Caco-2 (cell line): ENCODE results near the gene GLB1L. TPM values are rescaled to one million over a fixed set of nuclear protein-coding genes. Genes with fewer than 3 reads are reported as not detected.

Experiments
- BruUV-seq: library from RNA; stranded (reverse); fragments of 400-500 nt; replicated peaks from 2 replicates; lab custom pipeline; 2021; lab: Mats Ljungman, UMichigan
- CTCF ChIA-PET: fragments of 300-600 bp; sonication (Branson Sonifier 250); formaldehyde crosslinking; loops from one replicate; lab custom pipeline; 2022; ENCODE audit warnings: antibody characterized with exemption; lab: Charles Lee
- POLR2A ChIA-PET: fragments of 300-600 bp; sonication (Branson Sonifier 250); formaldehyde crosslinking; loops from one replicate; lab custom pipeline; 2022; ENCODE audit warnings: antibody characterized with exemption; lab: Charles Lee
- DNase-seq, 2 experiments: peaks; one replicate each; pipeline versions ENCODE4 v3.0.0 to v3.0.0-alpha.2; 2020 to 2022
- H3K27me3 ChIP-seq: replicated peaks from 2 replicates; pipeline ENCODE4 v1.6.0; 2011; ENCODE audit warnings: low read length; ENCODE audit not compliant: control insufficient read depth, insufficient read depth
- H3K36me3 ChIP-seq: 2 replicates; pipeline ENCODE4 v1.5.1; 2011; ENCODE audit warnings: low read length; ENCODE audit not compliant: control insufficient read depth, insufficient read depth
- H3K4me1 ChIP-seq: fragments of 250-450 bp; sonication (Bioruptor Pico); 2 replicates; pipeline ENCODE4 v1.5.1; 2020; ENCODE audit warnings: mild to moderate bottlenecking
- H3K4me3 ChIP-seq: 2 replicates; pipeline ENCODE4 v1.5.1; 2011; ENCODE audit warnings: low read depth, mild to moderate bottlenecking, control low read depth, low read length
- H3K9me3 ChIP-seq: fragments of 250-450 bp; sonication (Bioruptor Pico); 2 replicates; pipeline ENCODE4 v1.5.1; 2020; ENCODE audit warnings: mild to moderate bottlenecking, moderate library complexity
- H3K27ac Mint-ChIP-seq: one replicate; pipeline ENCODE4 v1.8.0; 2022; ENCODE audit warnings: mixed read lengths; ENCODE audit not compliant: unreplicated experiment
- H3K27me3 Mint-ChIP-seq: one replicate; pipeline ENCODE4 v1.8.0; 2022; ENCODE audit warnings: mixed read lengths; ENCODE audit not compliant: insufficient read depth, unreplicated experiment
- H3K36me3 Mint-ChIP-seq: one replicate; pipeline ENCODE4 v1.8.0; 2022; ENCODE audit warnings: mild to moderate bottlenecking, mixed read lengths; ENCODE audit not compliant: insufficient read depth, unreplicated experiment
- H3K4me1 Mint-ChIP-seq: one replicate; pipeline ENCODE4 v1.8.0; 2022; ENCODE audit warnings: low read depth, mixed read lengths; ENCODE audit not compliant: unreplicated experiment
- H3K4me3 Mint-ChIP-seq: one replicate; pipeline ENCODE4 v1.8.0; 2022; ENCODE audit warnings: mild to moderate bottlenecking, moderate library complexity, mixed read lengths; ENCODE audit not compliant: unreplicated experiment
- H3K9me3 Mint-ChIP-seq: one replicate; pipeline ENCODE4 v1.8.0; 2022; ENCODE audit warnings: mixed read lengths; ENCODE audit not compliant: unreplicated experiment
- intact Hi-C: fragments of 100-400 bp; cut with micrococcal nuclease; formaldehyde crosslinking; loops from one replicate; pipeline ENCODE4 v1.10.0; 2022; ENCODE audit not compliant: unreplicated experiment
- total RNA-seq: library from RNA; stranded (reverse); gene quantifications from 2 replicates; pipeline ENCODE4 v1.2.3, GENCODE V29; 2022
- TF ChIP-seq, protein P1 (sequence below), 2 experiments: fragments of 200-600 bp in 1 of 2; IDR thresholded peaks; 1 replicate in 1 of 2; 2 replicates in 1 of 2; pipeline versions ENCODE4 v1.5.1 to v1.8.0; 2011 to 2022; ENCODE audit warnings: antibody characterized with exemption in 1 of 2, control low read depth in 1 of 2, inconsistent platforms in 1 of 2, low read depth in 1 of 2, low read length in 1 of 2, mild to moderate bottlenecking in 1 of 2, moderate library complexity in 1 of 2; ENCODE audit not compliant: insufficient read depth in 1 of 2, severe bottlenecking in 1 of 2, unreplicated experiment in 1 of 2

Gene GLB1L
- total RNA-seq, 1 experiment from 2014 or later: 3.3 TPM

GRCh38 chr2:219228911-219229304 lies 16.3 kb downstream of the GLB1L start:
- no peaks in the 10 kb centered on the region for H3K9me3 ChIP-seq
- intact Hi-C loops: loop anchor here (1.0 kb wide), 5 partner anchors 10 to 69 kb away; partner anchors contain the start of genes DNAJB2, NHEJ1 and ZFAND2B
- POLR2A ChIA-PET: interaction anchor here (0.7 to 1.7 kb wide), 4 partner anchors 11 to 51 kb away, joined by 3 to 27 read pairs (median 8); partner anchors contain the start of genes ABCB6, DNAJB2, GLB1L and STK16
- CTCF ChIA-PET: interaction anchor here (0.6 to 1.0 kb wide), 2 partner anchors 22 to 52 kb away, joined by 4 read pairs; partner anchors contain the start of genes CNPPD1 and ZFAND2B
- Mint-ChIP-seq H3K4me1 (no peaks in the 10 kb centered on the region), H3K27me3 (no peaks in the 10 kb centered on the region), H3K4me3 (peak overlapping the region; percentile 100), H3K9me3 (no peaks in the 10 kb centered on the region), H3K36me3 (peaks cover 37% of the 10 kb centered on the region), H3K27ac (peak overlapping the region; percentile 100)
- BruUV-seq: no TSS peak
- peaks cover 11% of the 10 kb centered on the region for H3K36me3 ChIP-seq
- H3K4me3 ChIP-seq: peak overlapping the region; percentile 69
- no peaks in the 10 kb centered on the region for H3K27me3 ChIP-seq
- TF ChIP-seq, protein P1, sequence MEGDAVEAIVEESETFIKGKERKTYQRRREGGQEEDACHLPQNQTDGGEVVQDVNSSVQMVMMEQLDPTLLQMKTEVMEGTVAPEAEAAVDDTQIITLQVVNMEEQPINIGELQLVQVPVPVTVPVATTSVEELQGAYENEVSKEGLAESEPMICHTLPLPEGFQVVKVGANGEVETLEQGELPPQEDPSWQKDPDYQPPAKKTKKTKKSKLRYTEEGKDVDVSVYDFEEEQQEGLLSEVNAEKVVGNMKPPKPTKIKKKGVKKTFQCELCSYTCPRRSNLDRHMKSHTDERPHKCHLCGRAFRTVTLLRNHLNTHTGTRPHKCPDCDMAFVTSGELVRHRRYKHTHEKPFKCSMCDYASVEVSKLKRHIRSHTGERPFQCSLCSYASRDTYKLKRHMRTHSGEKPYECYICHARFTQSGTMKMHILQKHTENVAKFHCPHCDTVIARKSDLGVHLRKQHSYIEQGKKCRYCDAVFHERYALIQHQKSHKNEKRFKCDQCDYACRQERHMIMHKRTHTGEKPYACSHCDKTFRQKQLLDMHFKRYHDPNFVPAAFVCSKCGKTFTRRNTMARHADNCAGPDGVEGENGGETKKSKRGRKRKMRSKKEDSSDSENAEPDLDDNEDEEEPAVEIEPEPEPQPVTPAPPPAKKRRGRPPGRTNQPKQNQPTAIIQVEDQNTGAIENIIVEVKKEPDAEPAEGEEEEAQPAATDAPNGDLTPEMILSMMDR (IDR thresholded peaks at IDR 0.05; ENCODE audit: insufficient read depth in 1 of 2, low read depth in 1 of 2, low read length in 1 of 2, severe bottlenecking in 1 of 2, unreplicated experiment in 1 of 2): no peak
- no peak for DNase-seq
- 0 out of 2 replicates have a peak, but pooled peaks cover 4% of the 10 kb centered on the region for H3K4me1 ChIP-seq

DNA sequence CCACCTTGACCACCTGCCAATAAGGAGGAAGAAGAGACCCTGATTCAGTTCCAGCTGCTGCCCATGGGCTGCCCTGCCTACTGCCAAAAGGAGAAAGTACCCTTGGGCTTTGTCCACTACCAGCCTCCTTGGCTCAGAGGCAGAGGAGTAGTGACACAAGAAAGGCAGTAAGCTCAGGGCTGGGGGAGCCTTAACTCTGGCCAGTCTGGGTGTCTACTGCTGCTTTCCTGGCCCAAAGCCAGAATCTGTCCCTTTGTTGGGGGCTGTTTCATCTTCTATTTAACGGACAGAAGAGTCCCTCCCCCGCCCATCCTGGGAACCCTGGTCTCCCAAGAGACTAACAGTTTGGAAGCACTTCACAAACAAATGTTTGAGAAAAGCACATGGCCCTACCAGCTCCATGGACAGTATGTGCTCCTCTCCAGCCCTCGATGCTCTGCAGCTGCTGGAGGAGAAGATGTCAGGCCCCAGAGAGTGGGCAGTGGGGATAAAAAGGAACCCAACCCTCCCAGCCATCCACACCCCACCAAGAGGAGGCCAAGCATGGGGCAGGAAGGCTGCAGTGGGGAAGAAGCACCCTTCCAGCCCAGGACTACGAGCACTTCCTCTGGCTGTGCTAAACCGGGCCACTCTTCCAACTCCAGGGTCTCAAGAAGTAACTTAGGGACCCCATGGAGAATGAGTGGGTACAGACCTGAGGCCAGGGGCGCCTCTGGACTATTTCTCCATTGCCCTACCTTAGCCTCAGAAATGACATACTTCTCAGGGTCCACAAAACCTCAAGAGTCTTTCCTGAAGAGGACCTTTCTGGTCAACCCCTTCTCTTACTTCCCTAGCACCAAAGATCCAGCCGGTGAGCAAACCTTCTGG lies 17.0 kb downstream of the GLB1L start:
- H3K9me3 ChIP-seq: no peaks in the 10 kb centered on the region
- Mint-ChIP-seq H3K36me3 (peaks cover 43% of the 10 kb centered on the region), H3K4me1 (no peaks in the 10 kb centered on the region), H3K4me3 (peak overlapping the region; percentile 100), H3K27me3 (no peaks in the 10 kb centered on the region), H3K9me3 (no peaks in the 10 kb centered on the region), H3K27ac (peak overlapping the region; percentile 100)
- 0 out of 2 replicates have a peak, but pooled peaks cover 4% of the 10 kb centered on the region for H3K4me1 ChIP-seq
- intact Hi-C loops: no loop called here
- H3K36me3 ChIP-seq: peaks cover 8% of the 10 kb centered on the region
- ChIA-PET CTCF (no interaction called here), POLR2A (interaction anchor here (1.6 to 1.7 kb wide), 3 partner anchors 10 to 51 kb away, joined by 6 to 27 read pairs (median 11); partner anchors contain the start of genes ABCB6, DNAJB2, GLB1L and STK16)
- peak overlapping the region; percentile 69 for H3K4me3 ChIP-seq
- TF ChIP-seq, protein P1 (IDR thresholded peaks at IDR 0.05; ENCODE audit: insufficient read depth in 1 of 2, low read depth in 1 of 2, low read length in 1 of 2, severe bottlenecking in 1 of 2, unreplicated experiment in 1 of 2): no peak
- BruUV-seq: no TSS peak
- no peak for DNase-seq
- H3K27me3 ChIP-seq: no peaks in the 10 kb centered on the region

GRCh38 chr2:219225350-219225749 lies 19.9 kb downstream of the GLB1L start:
- ChIA-PET CTCF (no interaction called here), POLR2A (no interaction called here)
- Histone ChIP-seq H3K4me3 (no peak overlapping the region), H3K36me3 (peaks cover 3% of the 10 kb centered on the region; the same call in 1 of the 2 replicates), H3K27me3 (no peaks in the 10 kb centered on the region), H3K4me1 (no peaks in the 10 kb centered on the region), H3K9me3 (no peaks in the 10 kb centered on the region)
- no peak overlapping the region for H3K4me3 Mint-ChIP-seq
- BruUV-seq: no TSS peak
- peaks cover 46% of the 10 kb centered on the region for H3K36me3 Mint-ChIP-seq
- DNase-seq: no peak
- no peaks in the 10 kb centered on the region for H3K4me1 Mint-ChIP-seq
- no peak overlapping the region for H3K27ac Mint-ChIP-seq
- no peaks in the 10 kb centered on the region for H3K27me3 Mint-ChIP-seq
- intact Hi-C loops: no loop called here
- no peaks in the 10 kb centered on the region for H3K9me3 Mint-ChIP-seq
- TF ChIP-seq, protein P1 (IDR thresholded peaks at IDR 0.05; ENCODE audit: insufficient read depth in 1 of 2, low read depth in 1 of 2, low read length in 1 of 2, severe bottlenecking in 1 of 2, unreplicated experiment in 1 of 2): no peak
